ENCODE measurements around the gene PDSS1.
A peak's percentile ranks its signal among the peaks of the same experiment; 100 is the strongest.
"Not testable (repeated sequence)": the region's sequence is repeated elsewhere in the genome, so short reads cannot be mapped to it uniquely, and the experiment has no call there.

Gene PDSS1

GRCh38 chr10:26681076-26681475 is 16.4 kb upstream of the PDSS1 start:
- Histone ChIP-seq H4K20me1 (ENCODE audit: insufficient read depth, low read length) (no peaks in the 10 kb centered on the region), H3K36me3 (replicated peaks; ENCODE audit: insufficient read depth, low read length) (no peaks in the 10 kb centered on the region), H3K9me3 (replicated peaks; ENCODE audit: insufficient read depth, low read length) (no peaks in the 10 kb centered on the region), H3K4me2 (ENCODE audit: low read depth, low read length) (no peak overlapping the region), H2AFZ (ENCODE audit: low read length) (no peak overlapping the region), H3K9me2 (replicated peaks; ENCODE audit: insufficient read depth, low read length) (no peaks in the 10 kb centered on the region), H3K4me3 (ENCODE audit: low read length) (no peak overlapping the region), H3K27me3 (replicated peaks; ENCODE audit: insufficient read depth, low read length) (no peaks in the 10 kb centered on the region), H3K79me2 (ENCODE audit: low read length) (no peaks in the 10 kb centered on the region), H3K4me1 (ENCODE audit: low read length) (no peaks in the 10 kb centered on the region), H3F3A (ENCODE audit: insufficient read depth, low read length) (no peaks in the 10 kb centered on the region), H3K27ac (ENCODE audit: low read length) (no peak overlapping the region), H3K9ac (ENCODE audit: low read length) (no peak overlapping the region)
- DNase-seq: no peak
- TF ChIP-seq EZH2 (optimal IDR thresholded peaks at IDR 0.05; ENCODE audit: low read depth, low read length) (no peak), CTCF (IDR thresholded peaks at IDR 0.05; ENCODE audit: low read length) (no peak), EZH2phosphoT487 (IDR thresholded peaks at IDR 0.05; ENCODE audit: low read length) (no peak)

GRCh38 chr10:26681971-26682370 is 15.5 kb upstream of the PDSS1 start:
- H3K9me3 ChIP-seq (replicated peaks; ENCODE audit: insufficient read depth, low read length); H3K36me3 ChIP-seq (replicated peaks; ENCODE audit: insufficient read depth, low read length); H3K79me2 ChIP-seq (ENCODE audit: low read length); DNase-seq; H2AFZ ChIP-seq (ENCODE audit: low read length); H3K9ac ChIP-seq (ENCODE audit: low read length); H4K20me1 ChIP-seq (ENCODE audit: insufficient read depth, low read length); H3K4me1 ChIP-seq (ENCODE audit: low read length); H3F3A ChIP-seq (ENCODE audit: insufficient read depth, low read length); H3K4me3 ChIP-seq (ENCODE audit: low read length); H3K27ac ChIP-seq (ENCODE audit: low read length); H3K27me3 ChIP-seq (replicated peaks; ENCODE audit: insufficient read depth, low read length); H3K4me2 ChIP-seq (ENCODE audit: low read depth, low read length); H3K9me2 ChIP-seq (replicated peaks; ENCODE audit: insufficient read depth, low read length): not testable (repeated sequence)

GRCh38 chr10:26682931-26683330 is 14.6 kb upstream of the PDSS1 start:
- H3K27ac ChIP-seq (ENCODE audit: low read length): no peak overlapping the region
- no peak overlapping the region for H3K4me3 ChIP-seq (ENCODE audit: low read length)
- H3K4me2 ChIP-seq (ENCODE audit: low read depth, low read length): no peak overlapping the region
- TF ChIP-seq EZH2 (optimal IDR thresholded peaks at IDR 0.05; ENCODE audit: low read depth, low read length): no peak
- no peak for TF ChIP-seq CTCF (IDR thresholded peaks at IDR 0.05; ENCODE audit: low read length)
- TF ChIP-seq EZH2phosphoT487 (IDR thresholded peaks at IDR 0.05; ENCODE audit: low read length): no peak
- H4K20me1 ChIP-seq (ENCODE audit: insufficient read depth, low read length): no peaks in the 10 kb centered on the region
- no peak overlapping the region for H3K9ac ChIP-seq (ENCODE audit: low read length)
- no peaks in the 10 kb centered on the region for H3K27me3 ChIP-seq (replicated peaks; ENCODE audit: insufficient read depth, low read length)
- no peaks in the 10 kb centered on the region for H3K4me1 ChIP-seq (ENCODE audit: low read length)
- no peaks in the 10 kb centered on the region for H3K36me3 ChIP-seq (replicated peaks; ENCODE audit: insufficient read depth, low read length)
- H2AFZ ChIP-seq (ENCODE audit: low read length): no peak overlapping the region
- no peaks in the 10 kb centered on the region for H3K79me2 ChIP-seq (ENCODE audit: low read length)
- no peak for DNase-seq
- no peaks in the 10 kb centered on the region for H3K9me3 ChIP-seq (replicated peaks; ENCODE audit: insufficient read depth, low read length)
- no peaks in the 10 kb centered on the region for H3K9me2 ChIP-seq (replicated peaks; ENCODE audit: insufficient read depth, low read length)
- H3F3A ChIP-seq (ENCODE audit: insufficient read depth, low read length): no peaks in the 10 kb centered on the region

- H3K9me3 ChIP-seq (replicated peaks; ENCODE audit: insufficient read depth, low read length); H3K79me2 ChIP-seq (ENCODE audit: low read length); H3K9me2 ChIP-seq (replicated peaks; ENCODE audit: insufficient read depth, low read length); H3K4me3 ChIP-seq (ENCODE audit: low read length); H3K4me1 ChIP-seq (ENCODE audit: low read length); H4K20me1 ChIP-seq (ENCODE audit: insufficient read depth, low read length); H2AFZ ChIP-seq (ENCODE audit: low read length); H3K36me3 ChIP-seq (replicated peaks; ENCODE audit: insufficient read depth, low read length); H3K4me2 ChIP-seq (ENCODE audit: low read depth, low read length); H3K9ac ChIP-seq (ENCODE audit: low read length); H3K27ac ChIP-seq (ENCODE audit: low read length); H3K27me3 ChIP-seq (replicated peaks; ENCODE audit: insufficient read depth, low read length); H3F3A ChIP-seq (ENCODE audit: insufficient read depth, low read length): not testable (repeated sequence)
- peak; percentile 50 for TF ChIP-seq CTCF (IDR thresholded peaks at IDR 0.05; ENCODE audit: low read length)
- peak; percentile 54 for DNase-seq
These were observed 12.7 kb upstream of the PDSS1 start for GRCh38 chr10:26684667-26685264.

Data from MM.1S (cell line).